SJCRH30 (cell line): ENCODE data around the gene CXXC5. TPM values are rescaled to one million over a fixed set of nuclear protein-coding genes. Genes with fewer than 3 reads are reported as not detected.

Experiments used
- DNase-seq, 2 experiments: peaks; one replicate each; pipeline ENCODE4 v3.0.0-alpha.2; 2015 to 2020
- H3K27ac ChIP-seq: fragments of 250-450 bp; sonication (Bioruptor Pico); 2 replicates; pipeline ENCODE4 v1.5.1; 2020; ENCODE audit warnings: mild to moderate bottlenecking, moderate library complexity
- H3K27me3 ChIP-seq: fragments of 250-450 bp; sonication (Bioruptor Pico); 2 replicates; pipeline ENCODE4 v1.5.1; 2020; ENCODE audit warnings: mild to moderate bottlenecking, moderate library complexity
- H3K36me3 ChIP-seq: fragments of 250-450 bp; sonication (Bioruptor Pico); 2 replicates; pipeline ENCODE4 v1.5.1; 2020; ENCODE audit warnings: mild to moderate bottlenecking, moderate library complexity
- H3K4me1 ChIP-seq: fragments of 250-450 bp; sonication (Bioruptor Pico); 2 replicates; pipeline ENCODE4 v1.5.1; 2020; ENCODE audit warnings: mild to moderate bottlenecking, moderate library complexity
- H3K4me3 ChIP-seq: fragments of 250-450 bp; sonication (Bioruptor Pico); 2 replicates; pipeline ENCODE4 v1.5.1; 2020; ENCODE audit warnings: mild to moderate bottlenecking, moderate library complexity
- H3K9me3 ChIP-seq: fragments of 250-450 bp; sonication (Bioruptor Pico); replicated peaks from 2 replicates; pipeline ENCODE4 v1.5.1; 2020; ENCODE audit warnings: mild to moderate bottlenecking, moderate library complexity
- total RNA-seq: library from RNA; depleted of rRNA; stranded (reverse); fragments of >200 nt; shearing (Covaris generic); gene quantifications from 2 replicates; pipeline ENCODE4 v1.2.3, GENCODE V29; 2014

Gene CXXC5
- total RNA-seq, 1 experiment from 2014 or later: 81.4 TPM

DNA sequence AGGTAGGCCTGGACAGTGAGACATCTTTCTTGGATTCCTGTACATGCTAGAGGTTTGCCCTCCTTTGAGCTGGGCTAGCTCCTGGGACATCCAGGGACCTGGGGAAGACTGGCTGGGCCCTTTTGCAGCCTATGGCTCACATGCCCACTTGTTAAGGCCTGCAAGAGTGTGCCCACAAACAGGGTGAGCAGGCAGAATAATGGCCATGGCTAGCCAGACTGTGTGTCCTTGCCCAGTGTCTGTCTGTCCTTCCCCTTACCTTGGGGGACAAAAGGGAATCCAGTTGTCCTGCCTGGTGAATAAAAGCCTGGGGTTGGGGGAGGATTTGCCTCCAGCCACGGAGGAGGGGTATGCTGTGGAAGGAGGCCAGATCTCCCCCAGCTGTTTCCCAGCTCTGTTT is 13.0 kb upstream of the CXXC5 start:
- Histone ChIP-seq H3K9me3 (no peaks in the 10 kb centered on the region), H3K4me3 (no peak overlapping the region), H3K27me3 (no peaks in the 10 kb centered on the region), H3K4me1 (peaks cover 42% of the 10 kb centered on the region), H3K36me3 (no peaks in the 10 kb centered on the region), H3K27ac (no peak overlapping the region)
- DNase-seq: no peak

DNA sequence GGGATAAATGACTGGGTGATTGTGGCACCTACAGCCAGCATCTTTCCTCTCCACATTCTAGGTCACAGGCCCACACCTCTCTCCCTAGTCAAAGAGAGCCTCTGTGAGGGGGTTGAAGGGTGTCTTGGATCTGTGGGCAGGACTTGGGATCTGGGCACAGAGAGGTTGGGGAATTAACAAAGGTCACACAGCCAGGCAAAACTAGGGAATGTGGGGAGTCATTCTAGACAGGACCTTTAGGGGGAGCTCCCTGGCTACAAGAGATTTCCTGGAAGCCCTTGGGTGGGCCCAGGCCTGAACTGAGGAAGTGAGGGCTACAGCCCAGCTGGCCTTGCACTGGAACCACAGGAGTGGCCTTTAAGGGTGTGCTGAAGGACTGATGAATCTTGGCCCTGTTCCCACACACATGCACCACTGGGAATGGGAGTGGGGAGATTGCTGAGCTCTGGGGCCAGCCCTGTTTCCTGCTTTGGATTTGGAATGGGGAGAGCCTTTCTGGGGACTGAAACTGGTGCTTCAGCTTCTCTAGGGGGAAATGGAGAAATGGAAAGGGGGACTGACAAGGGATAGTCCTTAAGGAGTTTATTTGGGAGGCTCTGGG is 12.4 kb upstream of the CXXC5 start:
- no peak overlapping the region for H3K4me3 ChIP-seq
- H3K27me3 ChIP-seq: no peaks in the 10 kb centered on the region
- peak overlapping the region; percentile 38 for H3K27ac ChIP-seq
- peak; percentile 96 to 98 for DNase-seq
- H3K4me1 ChIP-seq: peaks cover 46% of the 10 kb centered on the region
- H3K9me3 ChIP-seq: no peaks in the 10 kb centered on the region
- no peaks in the 10 kb centered on the region for H3K36me3 ChIP-seq

DNA sequence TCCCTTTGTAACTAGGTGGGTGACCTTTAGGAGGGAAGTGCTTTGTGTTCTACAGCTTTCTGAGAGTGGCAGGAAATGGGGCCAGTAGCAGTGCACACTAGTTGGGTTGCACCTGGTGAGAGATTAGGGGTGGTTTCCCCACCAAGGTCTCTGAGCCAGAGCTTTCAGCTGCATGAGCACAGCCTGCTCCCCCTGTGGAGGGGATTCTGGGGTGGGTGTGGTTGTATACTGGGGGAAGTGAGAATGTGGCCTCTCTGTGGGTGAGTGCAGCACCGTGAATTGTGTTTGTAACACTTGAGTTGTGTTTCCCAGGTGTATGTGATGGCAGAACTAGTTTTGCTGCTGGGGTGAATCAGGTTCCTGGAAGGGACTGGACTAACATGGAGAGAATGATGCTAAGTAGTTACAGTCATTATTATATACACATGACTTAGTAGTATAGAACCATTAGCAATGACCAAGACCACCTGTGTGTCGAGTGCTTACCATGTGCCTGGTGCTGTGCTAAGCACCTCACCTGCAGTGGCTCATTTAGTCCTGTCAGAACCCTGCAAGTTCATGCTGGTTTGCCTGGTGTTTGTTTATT is 11.8 kb upstream of the CXXC5 start:
- no peaks in the 10 kb centered on the region for H3K27me3 ChIP-seq
- no peaks in the 10 kb centered on the region for H3K9me3 ChIP-seq
- H3K4me1 ChIP-seq: peaks cover 49% of the 10 kb centered on the region
- peak in 1 of 2 experiments; percentile 59 for DNase-seq
- no peaks in the 10 kb centered on the region for H3K36me3 ChIP-seq
- peak overlapping the region; percentile 38 for H3K27ac ChIP-seq
- H3K4me3 ChIP-seq: no peak overlapping the region; the same call in 1 of the 2 replicates

DNA sequence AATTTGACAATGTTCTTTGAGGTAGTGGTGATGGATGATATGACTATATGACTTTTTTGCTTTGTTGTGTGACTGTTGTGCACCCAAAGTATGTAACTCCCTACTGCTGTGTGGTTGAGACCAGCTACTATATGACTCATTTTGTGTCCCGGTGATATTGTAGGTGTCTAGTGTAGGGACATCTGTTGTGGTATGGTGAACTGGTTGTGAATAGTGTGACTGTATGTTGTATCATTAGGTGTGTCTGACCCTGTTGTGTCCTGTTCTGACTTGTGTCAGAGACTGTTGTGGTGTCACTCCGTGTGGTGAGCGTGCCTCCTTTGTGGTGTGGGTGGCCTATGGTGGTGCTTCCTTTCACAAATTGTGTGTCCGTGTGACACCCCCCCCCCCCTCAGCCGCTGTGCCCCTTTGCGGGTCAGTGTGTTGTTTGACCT is 11.2 kb upstream of the CXXC5 start:
- Histone ChIP-seq H3K36me3 (no peaks in the 10 kb centered on the region), H3K27ac (peak overlapping the region; percentile 7; the same call in 1 of the 2 replicates), H3K27me3 (no peaks in the 10 kb centered on the region), H3K9me3 (no peaks in the 10 kb centered on the region), H3K4me3 (peak overlapping the region; percentile 64), H3K4me1 (peaks cover 49% of the 10 kb centered on the region)
- peak in 1 of 2 experiments; percentile 39 for DNase-seq

DNA sequence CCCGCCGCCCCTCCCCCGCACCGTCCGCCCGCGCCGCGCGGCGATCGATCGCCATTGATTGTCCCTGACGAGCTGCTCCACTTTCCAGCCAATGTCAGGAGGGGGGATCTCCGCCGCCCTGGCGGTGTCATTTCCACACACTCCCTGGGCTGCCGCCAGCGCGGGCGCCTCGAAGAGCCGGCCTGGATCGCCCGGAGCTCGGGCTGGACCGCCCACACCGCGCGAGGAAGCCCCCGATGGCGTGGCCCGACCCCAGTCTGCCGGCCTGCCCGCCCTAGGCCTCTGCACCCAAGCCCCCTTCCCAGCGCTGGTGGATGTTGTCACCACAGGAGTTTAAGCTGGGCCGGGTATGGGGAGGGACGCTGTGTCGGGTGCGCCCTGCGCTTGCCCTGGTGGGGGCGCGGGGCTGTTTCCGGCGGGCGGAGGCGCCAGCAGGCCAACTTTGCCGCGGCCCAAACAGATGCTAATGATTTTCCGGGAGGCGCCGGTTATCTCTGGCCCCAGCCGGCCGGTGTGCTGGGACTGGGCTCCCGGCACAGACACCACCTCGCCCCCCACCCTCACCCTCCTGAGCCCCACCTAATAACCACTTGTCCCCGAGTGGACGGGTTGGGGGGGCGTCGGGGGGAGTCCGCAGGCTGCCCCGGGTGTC is 10.6 kb upstream of the CXXC5 start:
- Histone ChIP-seq H3K27me3 (no peaks in the 10 kb centered on the region), H3K4me1 (peaks cover 49% of the 10 kb centered on the region), H3K27ac (peak overlapping the region; percentile 85), H3K9me3 (no peaks in the 10 kb centered on the region), H3K36me3 (no peaks in the 10 kb centered on the region), H3K4me3 (peak overlapping the region; percentile 64)
- peak; percentile 82 to 87 for DNase-seq

DNA sequence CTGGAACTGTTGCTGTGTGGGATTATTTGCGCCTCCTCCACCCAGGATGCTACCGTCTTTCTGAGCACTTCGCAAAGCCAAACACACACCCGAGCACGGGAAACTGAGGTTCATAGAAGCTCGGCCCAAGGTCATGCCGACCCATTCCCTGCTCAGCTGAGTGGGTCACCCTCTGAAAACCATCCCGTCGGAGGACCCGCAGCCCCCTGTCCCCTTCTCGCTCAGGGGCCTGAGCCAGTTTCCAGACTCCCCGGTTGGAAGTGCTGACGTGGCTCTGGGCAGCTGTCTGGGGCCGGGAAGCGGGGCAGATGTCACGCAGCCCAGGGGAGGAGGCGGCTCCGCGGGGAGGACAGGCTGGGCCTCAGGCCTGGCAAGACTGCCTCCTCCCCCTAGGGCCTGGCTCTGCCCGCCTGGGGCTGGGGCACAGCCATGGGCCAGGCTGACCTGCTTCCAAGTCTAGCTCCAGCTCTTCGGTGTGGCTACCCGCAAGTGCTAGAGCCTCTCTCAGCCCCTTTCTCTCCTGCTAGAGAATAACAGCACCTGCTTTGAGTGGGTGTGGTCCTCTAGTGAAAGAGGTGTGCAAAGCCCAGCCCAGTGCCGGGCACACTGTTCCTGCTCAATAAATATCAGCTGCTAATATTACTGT is 9.9 kb upstream of the CXXC5 start:
- Histone ChIP-seq H3K27ac (peak overlapping the region; percentile 85), H3K4me1 (peaks cover 49% of the 10 kb centered on the region), H3K9me3 (no peaks in the 10 kb centered on the region), H3K36me3 (no peaks in the 10 kb centered on the region), H3K27me3 (no peaks in the 10 kb centered on the region), H3K4me3 (peak overlapping the region; percentile 64)
- peak; percentile 81 to 82 for DNase-seq

DNA sequence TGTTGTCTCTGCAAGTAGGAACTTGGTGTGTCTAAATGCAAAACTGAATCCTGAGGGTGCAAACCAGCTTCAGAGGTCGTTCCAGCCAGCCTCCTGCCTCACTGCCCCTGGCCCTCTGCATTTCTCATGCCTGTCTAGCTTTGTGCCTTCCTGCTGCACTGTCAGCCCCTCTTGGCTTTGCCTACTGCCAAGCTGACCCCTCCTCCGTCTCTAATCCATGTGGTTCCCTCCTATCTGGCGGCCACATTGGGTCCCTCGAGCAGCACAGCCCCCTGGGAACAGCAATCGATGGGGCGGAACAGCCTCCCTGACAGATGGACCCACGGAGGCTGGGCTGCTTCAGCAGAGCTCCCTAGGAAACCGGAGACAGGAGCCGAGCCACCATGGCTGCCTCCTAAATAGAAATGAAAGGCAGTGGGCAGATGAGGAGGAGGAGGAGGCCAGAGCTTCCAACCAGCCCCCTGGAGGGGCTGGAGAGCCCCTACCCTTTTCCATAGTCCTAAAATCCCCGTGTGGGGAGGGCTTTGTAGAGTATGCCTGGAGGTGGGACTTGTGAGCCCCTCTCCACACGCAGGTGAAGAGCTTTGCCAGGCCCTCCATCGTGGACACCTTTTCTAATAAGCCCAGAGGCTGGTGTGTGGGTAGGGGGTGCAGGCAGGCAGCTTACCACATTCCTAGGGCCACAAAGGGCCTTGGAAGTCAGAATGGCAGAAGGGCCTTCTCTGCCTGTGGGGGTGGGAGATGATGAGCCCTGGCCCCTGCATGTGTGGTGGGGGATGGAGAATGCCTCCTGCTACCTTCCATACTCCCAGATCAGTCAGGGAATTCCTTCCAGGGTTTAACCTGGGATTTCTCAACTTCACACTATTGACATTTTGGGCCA is 9.2 kb upstream of the CXXC5 start:
- no peaks in the 10 kb centered on the region for H3K36me3 ChIP-seq
- no peaks in the 10 kb centered on the region for H3K9me3 ChIP-seq
- H3K4me1 ChIP-seq: peaks cover 43% of the 10 kb centered on the region
- peak in 1 of 2 experiments; percentile 34 for DNase-seq
- no peaks in the 10 kb centered on the region for H3K27me3 ChIP-seq
- H3K4me3 ChIP-seq: no peak overlapping the region
- H3K27ac ChIP-seq: no peak overlapping the region

DNA sequence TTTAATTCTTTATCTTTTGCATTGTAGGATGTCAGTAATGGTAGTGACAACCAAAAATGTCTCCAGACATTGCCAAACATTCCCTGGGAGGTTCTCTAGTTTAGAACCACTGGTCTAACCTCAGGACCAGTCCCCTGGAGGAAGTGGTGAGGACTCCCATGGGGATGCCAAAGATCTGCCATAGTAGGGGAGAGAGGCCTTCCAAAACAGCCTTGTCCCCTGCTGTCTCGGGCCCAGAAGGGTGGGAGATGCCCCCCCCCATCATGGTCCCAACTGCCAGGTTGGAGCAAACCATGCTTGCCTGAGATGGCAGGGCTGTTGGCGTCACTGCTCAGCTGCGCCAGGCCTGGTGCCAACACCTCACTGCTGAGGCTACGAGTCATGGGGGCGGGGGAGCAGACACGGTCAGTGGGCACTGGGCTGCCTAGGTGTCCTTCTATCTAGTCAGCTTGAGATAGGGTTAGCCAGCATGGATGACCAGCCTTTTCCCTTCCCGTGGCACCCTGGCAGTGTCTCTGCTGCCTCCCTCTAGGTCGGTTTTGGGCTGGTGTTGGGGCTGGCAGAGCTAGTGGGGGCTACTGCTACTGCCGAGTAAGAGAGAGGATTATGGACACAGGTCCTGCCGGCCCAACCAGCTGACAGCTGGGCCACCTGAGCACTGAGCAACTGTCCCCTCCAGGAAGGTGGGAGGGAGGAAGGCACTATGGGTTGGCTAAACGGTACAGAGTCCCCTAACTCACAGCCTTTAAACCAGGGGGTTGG is 8.3 kb upstream of the CXXC5 start:
- Histone ChIP-seq H3K36me3 (no peaks in the 10 kb centered on the region), H3K9me3 (no peaks in the 10 kb centered on the region), H3K27me3 (no peaks in the 10 kb centered on the region; the same call in 1 of the 2 replicates), H3K4me3 (no peak overlapping the region), H3K27ac (no peak overlapping the region), H3K4me1 (peaks cover 37% of the 10 kb centered on the region)
- no peak for DNase-seq

DNA sequence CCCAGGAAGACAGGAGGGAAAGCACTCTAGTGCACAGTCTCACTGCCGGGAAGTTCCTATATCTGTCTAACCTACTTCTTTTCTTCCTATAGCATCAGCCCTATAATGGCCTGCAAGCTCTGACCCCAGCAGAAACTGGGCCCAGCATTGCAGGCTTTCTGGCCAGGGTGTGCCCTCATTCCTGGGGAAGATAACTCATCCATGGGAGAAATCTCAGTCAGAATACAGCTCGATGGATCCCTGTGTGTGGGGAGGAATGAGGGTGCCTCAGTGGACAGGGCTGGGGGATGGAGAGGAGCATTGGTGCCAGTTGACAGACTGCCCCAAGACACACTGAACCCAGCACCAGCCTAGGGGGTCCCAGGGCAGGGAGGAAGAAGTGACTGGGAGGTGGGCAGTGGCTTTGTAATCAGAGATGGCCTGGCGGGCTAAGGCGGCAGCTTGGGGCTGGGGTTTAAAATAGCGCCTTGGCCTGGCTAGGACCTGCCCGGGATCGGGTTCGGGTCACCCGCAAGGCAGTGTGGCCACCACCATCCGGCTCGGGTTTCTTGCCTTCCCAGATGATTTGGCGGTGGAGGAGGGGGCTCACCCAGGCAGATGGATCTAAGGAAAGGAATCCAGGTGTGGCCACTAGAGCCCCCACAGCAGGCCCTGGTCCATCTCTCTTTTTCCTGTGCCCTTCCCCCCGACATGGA is 7.6 kb upstream of the CXXC5 start:
- H3K9me3 ChIP-seq: no peaks in the 10 kb centered on the region
- no peaks in the 10 kb centered on the region for H3K36me3 ChIP-seq
- peaks cover 37% of the 10 kb centered on the region for H3K4me1 ChIP-seq
- no peaks in the 10 kb centered on the region; the same call in 1 of the 2 replicates for H3K27me3 ChIP-seq
- no peak overlapping the region for H3K4me3 ChIP-seq
- no peak for DNase-seq
- H3K27ac ChIP-seq: no peak overlapping the region

DNA sequence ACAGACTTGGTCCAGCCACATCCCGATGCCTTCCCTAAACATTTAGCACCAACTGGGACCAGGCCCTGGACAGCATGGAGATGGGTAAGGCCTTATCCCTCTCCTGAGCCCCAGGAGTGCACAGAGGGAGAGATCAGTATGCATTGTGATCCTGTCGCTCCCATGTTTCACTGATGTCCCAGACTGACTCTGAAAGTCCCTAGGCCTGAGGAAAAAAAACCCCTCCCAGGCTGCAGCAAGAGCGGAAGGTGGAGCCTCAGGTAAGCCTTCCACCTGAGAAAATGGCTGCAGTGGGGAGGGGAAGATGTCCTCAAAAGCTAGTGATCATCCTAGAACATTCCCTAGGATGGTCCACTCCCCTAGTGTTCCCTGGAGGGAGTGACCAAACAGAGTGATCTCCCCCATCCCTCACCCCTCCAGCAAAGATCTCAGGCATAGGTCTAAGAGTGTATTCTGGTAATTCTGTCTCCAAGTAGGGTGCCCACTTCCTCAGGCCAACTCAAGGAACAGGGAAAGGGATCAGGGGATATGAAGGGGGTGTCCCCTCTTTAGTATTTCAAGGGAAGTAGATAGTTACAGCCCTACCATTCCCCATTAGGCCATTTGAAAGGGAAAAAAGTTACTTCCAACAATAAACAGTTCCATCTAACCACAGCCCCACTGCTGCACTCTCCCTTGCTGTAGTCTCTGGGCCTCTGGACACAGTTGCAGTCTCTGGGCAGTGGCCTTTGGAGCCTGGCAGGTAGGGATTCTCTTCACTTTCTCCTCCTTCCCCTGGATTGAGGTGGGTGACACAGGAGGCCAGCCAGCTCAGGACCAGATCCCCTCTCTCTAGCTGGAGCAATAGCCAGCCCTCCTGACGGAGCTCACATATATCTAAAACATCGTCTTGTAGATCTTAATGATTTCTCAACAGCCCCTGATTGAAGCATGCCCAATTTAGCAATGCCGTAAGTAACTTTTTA is 6.8 kb upstream of the CXXC5 start:
- no peak for DNase-seq

DNA sequence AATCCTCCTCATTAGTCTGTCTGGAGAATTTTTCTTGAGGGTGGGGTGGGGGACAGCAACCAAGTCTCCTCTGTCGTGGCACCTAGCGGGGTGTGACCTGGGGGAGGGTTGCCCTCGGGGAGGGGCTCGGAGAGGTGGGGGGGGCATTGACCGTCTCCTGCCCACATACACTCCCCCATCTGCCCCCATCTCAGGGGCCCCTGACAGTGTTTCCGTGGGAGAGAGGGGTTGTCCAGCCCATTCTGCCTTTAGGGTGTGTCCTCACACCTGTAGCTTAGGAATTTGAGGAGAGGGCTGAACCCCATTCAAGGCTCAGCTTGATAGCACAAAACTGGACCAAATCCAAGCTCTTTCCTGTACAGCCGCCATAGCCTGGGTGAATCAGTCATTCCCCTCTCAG is 5.9 kb upstream of the CXXC5 start:
- no peak overlapping the region for H3K4me3 ChIP-seq
- no peaks in the 10 kb centered on the region for H3K9me3 ChIP-seq
- no peak for DNase-seq
- no peaks in the 10 kb centered on the region for H3K36me3 ChIP-seq
- no peaks in the 10 kb centered on the region; the same call in 1 of the 2 replicates for H3K27me3 ChIP-seq
- no peak overlapping the region for H3K27ac ChIP-seq
- H3K4me1 ChIP-seq: peaks cover 25% of the 10 kb centered on the region

More for the DNA sequence above, 6.8 kb upstream of the CXXC5 start:
- no peaks in the 10 kb centered on the region; the same call in 1 of the 2 replicates for H3K27me3 ChIP-seq
- H3K4me1 ChIP-seq: peaks cover 31% of the 10 kb centered on the region
- H3K36me3 ChIP-seq: no peaks in the 10 kb centered on the region
- H3K9me3 ChIP-seq: no peaks in the 10 kb centered on the region
- H3K4me3 ChIP-seq: no peak overlapping the region
- H3K27ac ChIP-seq: no peak overlapping the region
